Measurements from ENCODE around the gene KCNE3.

The KCNE3 gene

GRCh38 chr11:74487875-74488274, 20.5 kb upstream of the KCNE3 start:
- peak; percentile 33 for DNase-seq
- no peak overlapping the region for H3K27ac ChIP-seq
- H3K36me3 ChIP-seq, result no peaks in the 10 kb centered on the region
- TF ChIP-seq CTCF (IDR thresholded peaks at IDR 0.05; ENCODE audit: low read depth, low read length), result peak; percentile 51
- H3K4me3 ChIP-seq (ENCODE audit: low read depth, low read length), result no peak overlapping the region
- H3K27me3 ChIP-seq (ENCODE audit: insufficient read depth, low read depth, severe bottlenecking), result no peaks in the 10 kb centered on the region
- H3K9me3 ChIP-seq (ENCODE audit: severe bottlenecking), result no peaks in the 10 kb centered on the region

DNA sequence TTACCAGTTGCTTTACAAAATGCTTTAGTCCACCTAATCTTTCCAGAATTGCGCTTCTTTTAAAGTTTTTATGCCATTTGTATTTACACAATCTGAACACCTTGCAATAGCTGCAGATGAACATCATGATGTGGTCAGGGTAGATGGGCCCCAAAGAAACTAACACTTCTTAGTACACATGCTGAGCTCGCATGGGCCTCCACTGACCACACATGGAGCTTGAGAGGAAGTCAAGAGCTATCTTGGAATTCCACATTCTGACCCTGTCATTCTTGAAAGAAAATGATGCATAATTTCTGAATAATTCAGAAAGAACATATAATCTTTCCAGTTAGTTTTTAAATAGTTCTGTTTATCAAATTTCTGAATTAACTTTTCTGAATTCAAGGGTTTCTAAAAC, 18.5 kb upstream of the KCNE3 start:
- H3K27ac ChIP-seq, result no peak overlapping the region
- H3K27me3 ChIP-seq (ENCODE audit: insufficient read depth, low read depth, severe bottlenecking), result no peaks in the 10 kb centered on the region
- H3K36me3 ChIP-seq, result no peaks in the 10 kb centered on the region
- no peaks in the 10 kb centered on the region for H3K9me3 ChIP-seq (ENCODE audit: severe bottlenecking)
- no peak for DNase-seq
- no peak for TF ChIP-seq CTCF (IDR thresholded peaks at IDR 0.05; ENCODE audit: low read depth, low read length)
- H3K4me3 ChIP-seq (ENCODE audit: low read depth, low read length), result no peak overlapping the region

DNA sequence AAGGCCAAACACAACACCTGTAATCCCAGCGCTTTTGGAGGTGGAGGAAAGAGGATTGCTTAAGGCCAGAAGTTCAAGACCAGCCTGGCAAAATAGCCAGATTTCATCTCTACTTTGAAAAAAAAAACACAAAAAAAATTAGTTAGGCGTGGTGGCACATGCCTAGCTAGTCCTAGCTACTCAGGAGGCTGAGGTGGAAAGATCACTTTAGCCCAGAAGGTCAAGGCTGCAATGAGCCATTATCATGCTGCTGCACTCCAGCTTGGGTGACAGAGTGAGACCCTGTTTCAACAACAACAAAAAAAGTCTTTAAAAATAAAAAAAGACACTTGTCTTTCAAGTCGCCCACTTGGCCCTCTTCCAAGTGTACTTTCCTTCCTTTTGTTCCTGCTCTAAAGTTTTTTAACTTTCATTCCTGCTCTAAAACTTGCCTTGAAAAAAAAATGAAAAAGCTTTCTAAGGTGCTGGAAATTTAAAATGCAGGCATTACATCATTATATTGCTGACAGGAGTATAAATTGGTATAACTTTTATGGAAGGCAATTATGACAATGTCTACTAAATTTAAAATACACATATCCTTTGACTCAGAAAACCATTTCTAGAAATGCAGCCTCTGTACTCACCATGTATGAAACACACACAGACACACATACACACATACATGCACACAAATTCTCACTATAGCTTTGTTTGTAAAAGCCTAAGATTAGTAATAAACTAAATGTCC, 13.5 kb upstream of the KCNE3 start:
- TF ChIP-seq CTCF (IDR thresholded peaks at IDR 0.05; ENCODE audit: low read depth, low read length), result no peak
- Histone ChIP-seq H3K36me3 (no peaks in the 10 kb centered on the region), H3K27me3 (ENCODE audit: insufficient read depth, low read depth, severe bottlenecking) (no peaks in the 10 kb centered on the region)

GRCh38 chr11:74479732-74480123, 12.4 kb upstream of the KCNE3 start:
- Histone ChIP-seq H3K27ac (no peak overlapping the region), H3K4me3 (ENCODE audit: low read depth, low read length) (no peak overlapping the region), H3K9me3 (ENCODE audit: severe bottlenecking) (no peaks in the 10 kb centered on the region), H3K36me3 (no peaks in the 10 kb centered on the region), H3K27me3 (ENCODE audit: insufficient read depth, low read depth, severe bottlenecking) (no peaks in the 10 kb centered on the region)
- no peak for DNase-seq
- no peak for TF ChIP-seq CTCF (IDR thresholded peaks at IDR 0.05; ENCODE audit: low read depth, low read length)

More for the DNA sequence above, 13.5 kb upstream of the KCNE3 start:
- DNase-seq, result no peak
- Histone ChIP-seq H3K9me3 (ENCODE audit: severe bottlenecking) (no peaks in the 10 kb centered on the region), H3K4me3 (ENCODE audit: low read depth, low read length) (no peak overlapping the region), H3K27ac (no peak overlapping the region)

- Histone ChIP-seq H3K27me3 (ENCODE audit: insufficient read depth, low read depth, severe bottlenecking) (no peaks in the 10 kb centered on the region), H3K27ac (no peak overlapping the region), H3K36me3 (no peaks in the 10 kb centered on the region), H3K4me3 (ENCODE audit: low read depth, low read length) (no peak overlapping the region), H3K9me3 (ENCODE audit: severe bottlenecking) (no peaks in the 10 kb centered on the region)
- no peak for TF ChIP-seq CTCF (IDR thresholded peaks at IDR 0.05; ENCODE audit: low read depth, low read length)
- no peak for DNase-seq
Measured at GRCh38 chr11:74478877-74479731, 11.8 kb upstream of the KCNE3 start.

Data from WERI-Rb-1 (cell line).